DND-41 (cell line): Measurements from ENCODE around the gene PNMT.
A peak's percentile ranks its signal among the peaks of the same experiment; 100 is the strongest.

ENCODE experiments used
- ATAC-seq: fragments of 200-7000 bp; cut with Tn5 transposase; 3 replicates; pipeline ENCODE4 v1.9.1; 2021; ENCODE audit warnings: low read depth; ENCODE audit not compliant: insufficient read depth
- DNase-seq: peaks from one replicate; pipeline ENCODE4 v3.0.0-alpha.2; 2020
- H2AFZ ChIP-seq: 2 replicates; pipeline ENCODE4 v1.6.0; 2012; ENCODE audit warnings: low read depth, low read length
- H3K27ac ChIP-seq: 2 replicates; pipeline ENCODE4 v1.5.1; 2012; ENCODE audit warnings: low read length, inconsistent platforms
- H3K27me3 ChIP-seq: fragments of 200-600 bp; sonication (generic); 2 replicates; pipeline ENCODE4 v1.6.0; 2012; ENCODE audit warnings: low read length, mild to moderate bottlenecking, inconsistent platforms; ENCODE audit not compliant: insufficient read depth, poor library complexity
- H3K36me3 ChIP-seq: 2 replicates; pipeline ENCODE4 v1.5.1; 2012; ENCODE audit warnings: low read length, inconsistent platforms; ENCODE audit not compliant: insufficient read depth
- H3K4me1 ChIP-seq: 2 replicates; pipeline ENCODE4 v1.5.1; 2012; ENCODE audit warnings: mild to moderate bottlenecking, low read length; ENCODE audit not compliant: insufficient read depth
- H3K4me2 ChIP-seq: 2 replicates; pipeline ENCODE4 v1.6.0; 2012; ENCODE audit warnings: mild to moderate bottlenecking, moderate library complexity, low read length, inconsistent platforms; ENCODE audit not compliant: insufficient read depth
- H3K4me3 ChIP-seq, 2 experiments: fragments of 200-600 bp in 1 of 2; shearing (Covaris generic) in 1 of 2; 2 replicates each; pipeline ENCODE4 v1.5.1; 2012 to 2016; ENCODE audit warnings: inconsistent platforms in 2 of 2, low read length in 2 of 2, mild to moderate bottlenecking in 2 of 2, low read depth in 1 of 2, moderate library complexity in 1 of 2
- H3K79me2 ChIP-seq: 2 replicates; pipeline ENCODE4 v1.6.0; 2012; ENCODE audit warnings: low read length, inconsistent platforms; ENCODE audit not compliant: insufficient read depth
- H3K9ac ChIP-seq: 2 replicates; pipeline ENCODE4 v1.6.0; 2012; ENCODE audit warnings: low read depth, mild to moderate bottlenecking, inconsistent platforms, low read length, moderate library complexity
- H3K9me3 ChIP-seq: 2 replicates; pipeline ENCODE4 v1.5.1; 2012; ENCODE audit warnings: low read length, moderate library complexity, mild to moderate bottlenecking, inconsistent platforms; ENCODE audit not compliant: insufficient read depth, severe bottlenecking
- H4K20me1 ChIP-seq: 2 replicates; pipeline ENCODE4 v1.6.0; 2012; ENCODE audit warnings: low read length; ENCODE audit not compliant: insufficient read depth
- CTCF ChIP-seq: IDR thresholded peaks from 2 replicates; pipeline ENCODE4 v1.5.1; 2012; ENCODE audit warnings: borderline replicate concordance, low read length, moderate library complexity, mild to moderate bottlenecking; ENCODE audit not compliant: poor library complexity, severe bottlenecking; ENCODE audit errors: extremely low read depth
- EZH2 ChIP-seq: IDR thresholded peaks from 3 replicates; pipeline ENCODE4 v1.6.1; 2012; ENCODE audit warnings: borderline replicate concordance, low read depth, mild to moderate bottlenecking, moderate library complexity, low read length, inconsistent platforms; ENCODE audit not compliant: severe bottlenecking

The PNMT gene

GRCh38 chr17:39663340-39663687 is 4.9 kb upstream of the PNMT start:
- no peak for TF ChIP-seq CTCF
- no peak for TF ChIP-seq EZH2
- Histone ChIP-seq H3K27ac (no peak overlapping the region), H3K27me3 (no peaks in the 10 kb centered on the region), H3K9ac (no peak overlapping the region), H3K4me2 (no peak overlapping the region), H3K36me3 (peaks cover 47% of the 10 kb centered on the region), H3K4me3 (no peak overlapping the region), H3K4me1 (no peaks in the 10 kb centered on the region), H3K79me2 (no peaks in the 10 kb centered on the region), H4K20me1 (peaks cover 21% of the 10 kb centered on the region), H3K9me3 (no peaks in the 10 kb centered on the region), H2AFZ (no peak overlapping the region)
- ATAC-seq (no peak), DNase-seq (no peak)

- H3K9ac ChIP-seq, result no peak overlapping the region
These were observed 4.3 kb upstream of the PNMT start for GRCh38 chr17:39663688-39664580.

GRCh38 chr17:39664581-39665561 is 3.4 kb upstream of the PNMT start, which contains the start of gene TCAP:
Gene TCAP (plus strand): TSS chr17:39665349. CDS start chr17:39665360, 11 bp downstream.
- H4K20me1 ChIP-seq, result peaks cover 21% of the 10 kb centered on the region; the same call in 1 of the 2 replicates
- no peaks in the 10 kb centered on the region for H3K4me1 ChIP-seq
- H3K9ac ChIP-seq, result no peak within 1 kb of the TSS
- H3K27ac ChIP-seq, result no peak within 1 kb of the TSS
- no peak within 1 kb of the TSS for H2AFZ ChIP-seq
- H3K4me2 ChIP-seq, result no peak within 1 kb of the TSS
- no peaks in the 10 kb centered on the region for H3K27me3 ChIP-seq
- no peaks in the 10 kb centered on the region for H3K9me3 ChIP-seq
- no peak for DNase-seq
- peak; percentile 27; the same call in 2 of the 3 replicates for ATAC-seq
- no peaks in the 10 kb centered on the region for H3K79me2 ChIP-seq
- peaks cover 33% of the 10 kb centered on the region for H3K36me3 ChIP-seq
- H3K4me3 ChIP-seq, result no peak within 1 kb of the TSS
- TF ChIP-seq EZH2 (no peak), CTCF (no peak)

More at GRCh38 chr17:39663688-39664580, 4.3 kb upstream of the PNMT start:
- Histone ChIP-seq H3K79me2 (no peaks in the 10 kb centered on the region), H3K27me3 (no peaks in the 10 kb centered on the region), H3K4me2 (no peak overlapping the region), H3K9me3 (no peaks in the 10 kb centered on the region), H3K4me3 (no peak overlapping the region), H3K4me1 (no peaks in the 10 kb centered on the region), H4K20me1 (peaks cover 21% of the 10 kb centered on the region), H3K36me3 (peaks cover 41% of the 10 kb centered on the region), H2AFZ (no peak overlapping the region), H3K27ac (no peak overlapping the region)
- ATAC-seq (no peak), DNase-seq (no peak)
- TF ChIP-seq CTCF (no peak), EZH2 (no peak)
